ENCODE results near the gene DNAI1.

DNAI1 gene

GRCh38 chr9:34419716-34420504 is 38.7 kb upstream of the DNAI1 start:
- H3K4me3 ChIP-seq (ENCODE audit: low read depth, low read length): no peak overlapping the region
- DNase-seq (ENCODE audit: low read depth): no peak
- TF ChIP-seq, protein P1, sequence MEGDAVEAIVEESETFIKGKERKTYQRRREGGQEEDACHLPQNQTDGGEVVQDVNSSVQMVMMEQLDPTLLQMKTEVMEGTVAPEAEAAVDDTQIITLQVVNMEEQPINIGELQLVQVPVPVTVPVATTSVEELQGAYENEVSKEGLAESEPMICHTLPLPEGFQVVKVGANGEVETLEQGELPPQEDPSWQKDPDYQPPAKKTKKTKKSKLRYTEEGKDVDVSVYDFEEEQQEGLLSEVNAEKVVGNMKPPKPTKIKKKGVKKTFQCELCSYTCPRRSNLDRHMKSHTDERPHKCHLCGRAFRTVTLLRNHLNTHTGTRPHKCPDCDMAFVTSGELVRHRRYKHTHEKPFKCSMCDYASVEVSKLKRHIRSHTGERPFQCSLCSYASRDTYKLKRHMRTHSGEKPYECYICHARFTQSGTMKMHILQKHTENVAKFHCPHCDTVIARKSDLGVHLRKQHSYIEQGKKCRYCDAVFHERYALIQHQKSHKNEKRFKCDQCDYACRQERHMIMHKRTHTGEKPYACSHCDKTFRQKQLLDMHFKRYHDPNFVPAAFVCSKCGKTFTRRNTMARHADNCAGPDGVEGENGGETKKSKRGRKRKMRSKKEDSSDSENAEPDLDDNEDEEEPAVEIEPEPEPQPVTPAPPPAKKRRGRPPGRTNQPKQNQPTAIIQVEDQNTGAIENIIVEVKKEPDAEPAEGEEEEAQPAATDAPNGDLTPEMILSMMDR (IDR thresholded peaks at IDR 0.05; ENCODE audit: low read depth, low read length, missing control alignments): no peak
- in situ Hi-C loops (cut with HindIII; ENCODE audit: low sequenced_read_pairs): loop anchor here (10.0 kb wide), 1 partner anchor 85 kb away; no protein-coding TSS in a partner anchor

- H3K4me3 ChIP-seq (ENCODE audit: low read depth, low read length): no peak overlapping the region
- in situ Hi-C loops (cut with HindIII; ENCODE audit: low sequenced_read_pairs): loop anchor here (5.0 to 10.0 kb wide), 2 partner anchors 78 to 156 kb away; no protein-coding TSS in a partner anchor
- TF ChIP-seq, protein P1 (IDR thresholded peaks at IDR 0.05; ENCODE audit: low read depth, low read length, missing control alignments): no peak
- no peak for DNase-seq (ENCODE audit: low read depth)
Measured at GRCh38 chr9:34426347-34427074, 32.1 kb upstream of the DNAI1 start.

DNA sequence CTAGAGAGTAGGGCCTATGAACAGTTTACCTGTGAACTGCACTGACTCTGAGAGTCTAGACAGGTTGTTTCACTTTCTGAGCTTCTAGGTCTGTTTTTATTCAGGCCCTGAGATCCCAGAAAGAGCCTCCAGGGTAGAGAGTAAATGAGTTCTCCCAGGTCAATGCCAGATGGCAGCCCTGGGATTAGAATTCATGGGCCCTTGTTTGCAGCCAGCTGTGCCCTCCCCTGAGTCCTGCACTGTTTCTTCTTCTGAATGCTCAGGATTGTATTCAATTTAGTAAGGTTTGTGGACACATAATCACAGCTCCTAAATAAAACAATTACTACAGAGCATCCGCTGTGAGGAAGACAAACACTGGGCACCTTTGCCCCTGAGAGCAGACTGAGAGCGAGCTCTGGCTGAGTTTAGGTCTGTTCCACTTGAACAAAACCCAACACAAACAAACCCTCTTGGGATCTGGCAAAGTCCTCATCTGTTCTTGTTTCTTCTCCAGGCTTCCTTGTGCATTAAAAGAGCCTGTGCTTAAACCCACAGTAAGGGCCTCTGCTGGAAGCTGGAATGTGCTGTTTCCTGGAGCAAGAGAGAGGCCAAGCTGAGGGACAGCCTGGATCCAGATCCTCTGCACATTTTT is 30.2 kb upstream of the DNAI1 start:
- no peak overlapping the region for H3K4me3 ChIP-seq (ENCODE audit: low read depth, low read length)
- TF ChIP-seq, protein P1 (IDR thresholded peaks at IDR 0.05; ENCODE audit: low read depth, low read length, missing control alignments): no peak
- DNase-seq (ENCODE audit: low read depth): peak; percentile 53
- in situ Hi-C loops (cut with HindIII; ENCODE audit: low sequenced_read_pairs): loop anchor here (5.0 to 10.0 kb wide), 2 partner anchors 76 to 154 kb away; no protein-coding TSS in a partner anchor

GRCh38 chr9:34430843-34431437 is 27.7 kb upstream of the DNAI1 start:
- H3K4me3 ChIP-seq (ENCODE audit: low read depth, low read length): no peak overlapping the region
- in situ Hi-C loops (cut with HindIII; ENCODE audit: low sequenced_read_pairs): no loop called here
- TF ChIP-seq, protein P1 (IDR thresholded peaks at IDR 0.05; ENCODE audit: low read depth, low read length, missing control alignments): no peak
- peak; percentile 70 for DNase-seq (ENCODE audit: low read depth)

DNA sequence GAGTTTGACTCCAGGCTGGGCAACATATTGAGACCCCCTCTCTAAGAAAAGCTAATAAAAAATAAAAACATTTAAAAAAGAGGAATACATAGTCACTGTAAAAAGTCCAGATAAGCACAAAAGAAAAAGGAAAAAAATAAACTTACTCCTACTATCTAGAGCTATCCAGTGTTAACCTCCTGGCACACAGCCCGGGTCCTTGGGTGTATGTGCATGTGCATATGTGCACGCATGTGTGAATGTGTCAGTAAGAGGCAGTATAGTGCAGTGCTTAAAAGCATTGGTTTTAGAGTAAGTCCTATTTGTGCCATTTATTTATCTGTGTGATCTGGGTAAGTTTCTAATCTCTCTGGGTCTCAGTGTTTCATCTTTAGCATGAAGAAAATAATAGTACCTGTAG is 26.9 kb upstream of the DNAI1 start:
- DNase-seq (ENCODE audit: low read depth): no peak
- in situ Hi-C loops (cut with HindIII; ENCODE audit: low sequenced_read_pairs): no loop called here
- H3K4me3 ChIP-seq (ENCODE audit: low read depth, low read length): no peak overlapping the region
- TF ChIP-seq, protein P1 (IDR thresholded peaks at IDR 0.05; ENCODE audit: low read depth, low read length, missing control alignments): no peak

Measured in astrocyte of the cerebellum (primary cell).